GM12801 (cell line): ENCODE data around the gene TFDP3.

ENCODE experiments used
- CTCF ChIP-seq: IDR thresholded peaks from one replicate; pipeline ENCODE4 v1.5.1; 2011; ENCODE audit warnings: control low read depth; ENCODE audit not compliant: insufficient read length; ENCODE audit errors: extremely low read depth

Gene TFDP3

DNA sequence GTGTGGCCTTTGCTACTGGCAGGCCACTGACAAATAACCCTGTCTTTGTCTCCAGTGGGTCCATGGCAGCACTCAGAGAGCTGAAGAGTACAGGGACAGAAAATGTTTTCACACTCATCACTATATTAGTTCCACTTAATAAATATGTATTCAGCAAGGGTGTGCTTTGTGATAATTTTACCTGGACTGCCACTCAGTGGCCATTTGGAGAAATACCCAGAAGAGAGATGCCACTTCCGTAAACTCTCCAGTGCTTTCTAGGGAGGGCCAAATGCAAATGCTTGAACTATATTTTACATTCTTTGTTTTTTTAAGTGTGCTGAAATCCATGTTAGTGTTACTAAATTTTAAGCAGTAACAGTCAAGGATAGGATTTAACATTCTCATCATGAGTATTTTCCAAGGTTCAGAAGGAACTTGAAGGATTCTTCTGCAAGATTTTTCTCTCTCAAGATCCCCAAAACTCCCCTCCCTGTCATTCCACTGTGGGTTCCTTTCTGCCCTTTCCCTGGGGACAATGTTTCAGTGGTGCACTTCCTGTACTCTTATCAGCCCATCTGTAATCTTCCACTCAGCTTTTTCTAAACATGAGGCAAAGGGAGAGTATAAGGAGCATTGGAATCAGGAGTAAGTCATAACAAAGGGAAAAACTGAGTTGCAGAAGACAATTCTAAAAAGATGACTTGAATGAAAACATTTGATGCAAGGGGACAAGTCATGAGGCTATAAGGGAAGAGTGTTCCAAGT, 46.0 kb downstream of the TFDP3 start:
- no peak for TF ChIP-seq CTCF
